ENCODE measurements around the gene VAPB. TPM values are rescaled to one million over a fixed set of nuclear protein-coding genes. Genes with fewer than 3 reads are reported as not detected.

Gene VAPB
- total RNA-seq, 1 donor from 2014 or later = 17.6 TPM

GRCh38 chr20:58458342-58459057 is 69.5 kb downstream of the VAPB start:
- DNase-seq (ENCODE audit: extremely low read depth, low read depth, low spot score) = no peak

GRCh38 chr20:58459058-58459750 is 70.2 kb downstream of the VAPB start:
- DNase-seq (ENCODE audit: extremely low read depth, low read depth, low spot score) = no peak

GRCh38 chr20:58461104-58461503 is 72.1 kb downstream of the VAPB start:
- no peak for DNase-seq (ENCODE audit: extremely low read depth, low read depth, low spot score)

GRCh38 chr20:58461899-58462298 is 72.9 kb downstream of the VAPB start:
- DNase-seq (ENCODE audit: extremely low read depth, low read depth, low spot score) = no peak

GRCh38 chr20:58463256-58463655 is 74.2 kb downstream of the VAPB start:
- no peak for DNase-seq (ENCODE audit: extremely low read depth, low read depth, low spot score)

GRCh38 chr20:58464838-58465237 is 75.8 kb downstream of the VAPB start:
- no peak for DNase-seq (ENCODE audit: extremely low read depth, low read depth, low spot score)

- no peak for DNase-seq (ENCODE audit: extremely low read depth, low read depth, low spot score)
Observed at GRCh38 chr20:58466095-58466708, 77.2 kb downstream of the VAPB start.

- no peak for DNase-seq (ENCODE audit: extremely low read depth, low read depth, low spot score)
Observed at GRCh38 chr20:58466729-58467571, 77.9 kb downstream of the VAPB start.

GRCh38 chr20:58467572-58468527 is 78.8 kb downstream of the VAPB start:
- no peak for DNase-seq (ENCODE audit: extremely low read depth, low read depth, low spot score)

- DNase-seq (ENCODE audit: extremely low read depth, low read depth, low spot score) = no peak
Observed at GRCh38 chr20:58469616-58470015, 80.6 kb downstream of the VAPB start.

GRCh38 chr20:58470336-58471192 is 81.5 kb downstream of the VAPB start:
- DNase-seq (ENCODE audit: extremely low read depth, low read depth, low spot score) = no peak

GRCh38 chr20:58471193-58472164 is 82.5 kb downstream of the VAPB start:
- DNase-seq (ENCODE audit: extremely low read depth, low read depth, low spot score) = no peak

- no peak for DNase-seq (ENCODE audit: extremely low read depth, low read depth, low spot score)
Observed at GRCh38 chr20:58472273-58473018, 83.4 kb downstream of the VAPB start.

- no peak for DNase-seq (ENCODE audit: extremely low read depth, low read depth, low spot score)
Observed at GRCh38 chr20:58473453-58474425, 84.7 kb downstream of the VAPB start.

GRCh38 chr20:58475466-58475865 is 86.4 kb downstream of the VAPB start:
- DNase-seq (ENCODE audit: extremely low read depth, low read depth, low spot score) = no peak
